DOHH2 (cell line): ENCODE measurements around the gene DBNDD1.

ENCODE experiments used
- CTCF ChIP-seq: fragments of 200-600 bp; sonication (generic); IDR thresholded peaks from one replicate; pipeline ENCODE4 v1.5.1; 2014; ENCODE audit warnings: antibody characterized with exemption, mild to moderate bottlenecking, low read depth, low read length; ENCODE audit not compliant: poor library complexity, severe bottlenecking
- EZH2phosphoT487 ChIP-seq: fragments of 200-600 bp; sonication (generic); IDR thresholded peaks from 2 replicates; pipeline ENCODE4 v1.6.1; 2017; ENCODE audit warnings: borderline replicate concordance, mild to moderate bottlenecking, antibody characterized with exemption, low read length, moderate library complexity, mixed read lengths

- TF ChIP-seq CTCF = no peak
- TF ChIP-seq EZH2phosphoT487 = no peak
These were observed 36.9 kb downstream of the DBNDD1 start for GRCh38 chr16:89982318-89982717.
